ENCODE results near the gene CST5. TPM values are rescaled to one million over a fixed set of nuclear protein-coding genes. Genes with fewer than 3 reads are reported as not detected.

The CST5 gene
- polyA plus RNA-seq, 1 donor from 2014 or later = not detected

GRCh38 chr20:23874747-23875146 is 4.8 kb downstream of the CST5 start:
- Histone ChIP-seq H3K27me3 (ENCODE audit: insufficient read depth, low read depth, low read length) (no peaks in the 10 kb centered on the region), H3K36me3 (ENCODE audit: insufficient read depth, low read length) (no peaks in the 10 kb centered on the region)

GRCh38 chr20:23873370-23874015 is 6.1 kb downstream of the CST5 start:
- H3K79me2 ChIP-seq (replicated peaks; ENCODE audit: insufficient read depth, low read length) = no peaks in the 10 kb centered on the region
- no peak overlapping the region for H3K27ac ChIP-seq (ENCODE audit: low read length)
- H3K36me3 ChIP-seq (ENCODE audit: insufficient read depth, low read length) = no peaks in the 10 kb centered on the region
- H3K4me3 ChIP-seq (ENCODE audit: low read length) = no peak overlapping the region
- H2AFZ ChIP-seq (ENCODE audit: low read depth, low read length) = no peak overlapping the region
- no peaks in the 10 kb centered on the region for H4K20me1 ChIP-seq (ENCODE audit: insufficient read depth)
- no peaks in the 10 kb centered on the region for H3F3A ChIP-seq (ENCODE audit: insufficient read depth, low read length, poor library complexity, severe bottlenecking)
- no peaks in the 10 kb centered on the region for H3K9me3 ChIP-seq (ENCODE audit: low read length)
- H3K27me3 ChIP-seq (ENCODE audit: insufficient read depth, low read depth, low read length) = no peaks in the 10 kb centered on the region
- no peaks in the 10 kb centered on the region for H3K9me2 ChIP-seq (ENCODE audit: insufficient read depth, low read length)
- no peak overlapping the region for H3K4me2 ChIP-seq (ENCODE audit: low read length)
- H3K9ac ChIP-seq (ENCODE audit: low read length) = no peak overlapping the region
- no peak for TF ChIP-seq CTCF (IDR thresholded peaks at IDR 0.05; ENCODE audit: poor library complexity, severe bottlenecking)
- TF ChIP-seq EZH2 (IDR thresholded peaks at IDR 0.05; ENCODE audit: borderline replicate concordance, insufficient read depth, low read length, poor library complexity, severe bottlenecking) = no peak
- no peak for TF ChIP-seq POLR2AphosphoS5 (IDR thresholded peaks at IDR 0.05)
- no peak for TF ChIP-seq SMC3 (conservative IDR thresholded peaks at IDR 0.05; ENCODE audit: poor library complexity)
- TF ChIP-seq RAD21 (conservative IDR thresholded peaks at IDR 0.05) = no peak
- TF ChIP-seq REST (IDR thresholded peaks at IDR 0.05; ENCODE audit: borderline replicate concordance) = no peak

More at GRCh38 chr20:23874747-23875146, 4.8 kb downstream of the CST5 start:
- H3K9me3 ChIP-seq (ENCODE audit: low read length) = no peaks in the 10 kb centered on the region
- H3K9me2 ChIP-seq (ENCODE audit: insufficient read depth, low read length) = no peaks in the 10 kb centered on the region
- no peaks in the 10 kb centered on the region for H3K79me2 ChIP-seq (replicated peaks; ENCODE audit: insufficient read depth, low read length)
- no peak overlapping the region for H3K27ac ChIP-seq (ENCODE audit: low read length)
- no peak overlapping the region for H2AFZ ChIP-seq (ENCODE audit: low read depth, low read length)
- no peak overlapping the region for H3K4me3 ChIP-seq (ENCODE audit: low read length)
- H3F3A ChIP-seq (ENCODE audit: insufficient read depth, low read length, poor library complexity, severe bottlenecking) = no peaks in the 10 kb centered on the region
- no peak overlapping the region for H3K9ac ChIP-seq (ENCODE audit: low read length)
- H4K20me1 ChIP-seq (ENCODE audit: insufficient read depth) = no peaks in the 10 kb centered on the region
- TF ChIP-seq REST (IDR thresholded peaks at IDR 0.05; ENCODE audit: borderline replicate concordance) = no peak
- no peak for TF ChIP-seq RAD21 (conservative IDR thresholded peaks at IDR 0.05)
- no peak for TF ChIP-seq SMC3 (conservative IDR thresholded peaks at IDR 0.05; ENCODE audit: poor library complexity)
- TF ChIP-seq CTCF (IDR thresholded peaks at IDR 0.05; ENCODE audit: poor library complexity, severe bottlenecking) = no peak
- no peak for TF ChIP-seq EZH2 (IDR thresholded peaks at IDR 0.05; ENCODE audit: borderline replicate concordance, insufficient read depth, low read length, poor library complexity, severe bottlenecking)
- TF ChIP-seq MXI1 (conservative IDR thresholded peaks at IDR 0.05; ENCODE audit: poor library complexity, severe bottlenecking) = no peak
- no peak for TF ChIP-seq EP300 (conservative IDR thresholded peaks at IDR 0.05; ENCODE audit: poor library complexity, severe bottlenecking)
- H3K4me2 ChIP-seq (ENCODE audit: low read length) = no peak overlapping the region
